Peyer's patch (tissue), 4 donors: ENCODE measurements around the gene MAOB.

Experiments
- POLR2A ChIP-seq, 2 donors: fragments of 450-650 bp; IDR thresholded peaks; one replicate each; pipeline ENCODE4 v1.5.1; 2017; ENCODE audit warnings: antibody characterized with exemption in 2 of 2, mild to moderate bottlenecking in 2 of 2, moderate library complexity in 2 of 2
- TF ChIP-seq, protein P1 (sequence below), 6 experiments: fragments of 450-650 bp in 4 of 6; fragments of 200-600 bp in 2 of 6; sonication (generic) in 1 of 6; IDR thresholded peaks; one replicate each; pipeline ENCODE4 v1.5.1; 2017 to 2019; ENCODE audit warnings: antibody characterized with exemption in 6 of 6, mild to moderate bottlenecking in 3 of 6, moderate library complexity in 1 of 6

DNA sequence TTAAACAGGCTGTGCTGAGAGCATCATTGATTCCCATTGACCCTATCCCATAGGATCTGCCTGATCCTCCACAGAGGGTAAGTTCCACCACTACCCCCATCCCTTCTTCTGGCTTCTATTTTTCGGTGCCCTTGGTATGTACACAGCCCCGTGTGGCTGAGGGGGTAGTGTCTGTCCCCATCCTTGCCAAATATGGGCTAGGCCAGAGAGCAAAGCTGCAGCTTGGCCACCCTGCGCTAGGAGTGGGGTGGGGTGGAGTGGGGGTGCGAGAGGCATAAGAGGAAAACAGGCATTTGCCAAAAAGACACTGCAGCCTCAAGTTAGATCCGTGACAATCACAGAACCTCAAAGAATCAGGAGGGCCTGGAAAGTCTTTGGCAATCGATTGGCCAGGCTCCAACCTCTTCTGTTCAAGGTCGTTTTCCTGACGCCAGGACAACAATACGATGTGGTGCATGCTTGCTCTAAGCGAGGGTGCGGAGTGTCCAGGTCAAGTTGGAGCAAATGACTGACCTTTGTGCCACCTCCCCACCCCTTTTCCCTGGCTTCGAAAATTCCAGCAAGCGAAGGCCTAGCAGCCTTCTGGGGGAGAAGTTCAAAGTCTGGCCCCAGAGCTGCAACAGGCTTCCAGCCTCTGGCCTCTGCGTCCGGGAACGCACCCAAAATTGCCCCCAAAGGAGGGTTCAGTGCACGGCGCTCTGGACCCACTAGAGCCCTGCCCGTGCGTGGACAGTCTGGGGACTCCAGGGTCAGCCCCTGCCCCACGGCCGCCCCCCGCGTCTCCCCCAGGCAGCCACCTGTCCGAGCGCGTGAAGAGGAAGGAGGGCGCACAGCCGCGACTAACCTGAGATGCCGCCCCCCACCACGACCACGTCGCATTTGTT is 598 bp downstream of the MAOB start:
- TF ChIP-seq POLR2A (IDR thresholded peaks at IDR 0.05): no peak
- TF ChIP-seq, protein P1, sequence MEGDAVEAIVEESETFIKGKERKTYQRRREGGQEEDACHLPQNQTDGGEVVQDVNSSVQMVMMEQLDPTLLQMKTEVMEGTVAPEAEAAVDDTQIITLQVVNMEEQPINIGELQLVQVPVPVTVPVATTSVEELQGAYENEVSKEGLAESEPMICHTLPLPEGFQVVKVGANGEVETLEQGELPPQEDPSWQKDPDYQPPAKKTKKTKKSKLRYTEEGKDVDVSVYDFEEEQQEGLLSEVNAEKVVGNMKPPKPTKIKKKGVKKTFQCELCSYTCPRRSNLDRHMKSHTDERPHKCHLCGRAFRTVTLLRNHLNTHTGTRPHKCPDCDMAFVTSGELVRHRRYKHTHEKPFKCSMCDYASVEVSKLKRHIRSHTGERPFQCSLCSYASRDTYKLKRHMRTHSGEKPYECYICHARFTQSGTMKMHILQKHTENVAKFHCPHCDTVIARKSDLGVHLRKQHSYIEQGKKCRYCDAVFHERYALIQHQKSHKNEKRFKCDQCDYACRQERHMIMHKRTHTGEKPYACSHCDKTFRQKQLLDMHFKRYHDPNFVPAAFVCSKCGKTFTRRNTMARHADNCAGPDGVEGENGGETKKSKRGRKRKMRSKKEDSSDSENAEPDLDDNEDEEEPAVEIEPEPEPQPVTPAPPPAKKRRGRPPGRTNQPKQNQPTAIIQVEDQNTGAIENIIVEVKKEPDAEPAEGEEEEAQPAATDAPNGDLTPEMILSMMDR (IDR thresholded peaks at IDR 0.05): no peak
